Left lung (tissue), 10 donors: ENCODE measurements around the gene ASCC1. TPM values are rescaled to one million over a fixed set of nuclear protein-coding genes. Genes with fewer than 3 reads are reported as not detected.

ENCODE experiments used
- ATAC-seq: fragments of 200-7000 bp; cut with Tn5 transposase; one replicate; pipeline ENCODE4 v1.9.1; 2020; ENCODE audit warnings: moderate library complexity
- DNase-seq, 4 donors: peaks; one replicate each; pipeline ENCODE4 v3.0.0-alpha.2; 2013 to 2020
- H3K27ac ChIP-seq, 2 donors: fragments of 200-600 bp; sonication (generic) in 1 of 2; one replicate each; pipeline versions ENCODE4 v1.5.0 to v1.8.0; 2020 to 2021
- H3K27me3 ChIP-seq, 2 donors: fragments of 200-600 bp; sonication (generic) in 1 of 2; one replicate each; pipeline versions ENCODE4 v1.5.0 to v1.8.0; 2020 to 2021
- H3K36me3 ChIP-seq, 2 donors: fragments of 200-600 bp; sonication (generic) in 1 of 2; one replicate each; pipeline versions ENCODE4 v1.5.0 to v1.8.0; 2020 to 2021
- H3K4me1 ChIP-seq, 2 donors: fragments of 200-600 bp; one replicate each; pipeline ENCODE4 v1.8.0; 2021
- H3K4me3 ChIP-seq, 2 donors: fragments of 200-600 bp; sonication (generic) in 1 of 2; one replicate each; pipeline versions ENCODE4 v1.5.0 to v1.8.0; 2020 to 2021; ENCODE audit warnings: mild to moderate bottlenecking in 1 of 2
- H3K9me3 ChIP-seq, 2 donors: fragments of 200-600 bp; sonication (generic) in 1 of 2; one replicate each; pipeline versions ENCODE4 v1.5.0 to v1.8.0; 2020 to 2021
- CTCF ChIP-seq, 2 donors: fragments of 200-600 bp; sonication (generic) in 1 of 2; IDR thresholded peaks; one replicate each; pipeline versions ENCODE4 v1.5.0 to v1.8.0; 2021; ENCODE audit warnings: antibody characterized with exemption in 2 of 2
- intact Hi-C, 2 donors: fragments of 100-400 bp; cut with DNase I; formaldehyde crosslinking; loops; one replicate each; pipeline versions ENCODE4 v1.11.2 to v1.14.2; 2022
- polyA plus RNA-seq, 6 donors: library from polyadenylated mRNA; unstranded; fragments of 120-200 nt; gene quantifications; one replicate each; pipeline ENCODE4 v1.2.1, GENCODE V29; 2013; ENCODE audit not compliant: insufficient read length in 6 of 6
- total RNA-seq, 2 donors: library from RNA; stranded (reverse); fragmentation: NEBNext Ultra II Directional; extraction: Animal tissue kit (Norgen Biotek cat#: 25700); gene quantifications; one replicate each; pipeline ENCODE4 v1.2.1, GENCODE V29; 2021
- donor health status: DM: no; HTN: yes; CAD: no.
- donor health status: DM: no; HTN: no; CAD: no.

The ASCC1 gene
- total and polyA plus RNA-seq, 8 donors = 27.0 to 48.2 (median 37.4) TPM

GRCh38 chr10:72248468-72249151, 32.5 kb upstream of the ASCC1 start:
- DNase-seq (peak in 3 of 4 donors; percentile 66 to 82 (median 80)), ATAC-seq (peak; percentile 88)
- Histone ChIP-seq H3K27me3 (no peaks in the 10 kb centered on the region), H3K4me1 (peaks cover 47 to 94% of the 10 kb centered on the region in 2 donors), H3K9me3 (no peaks in the 10 kb centered on the region), H3K27ac (peak overlapping the region; percentile 89 to 90), H3K36me3 (no peaks in the 10 kb centered on the region), H3K4me3 (peak overlapping the region in 1 of 2 donors; percentile 8)
- TF ChIP-seq CTCF (IDR thresholded peaks at IDR 0.05) = no peak
- intact Hi-C loops = no loop called here

GRCh38 chr10:72245949-72246525, 30.0 kb upstream of the ASCC1 start:
- TF ChIP-seq CTCF (IDR thresholded peaks at IDR 0.05) = no peak
- no peaks in the 10 kb centered on the region for H3K27me3 ChIP-seq

GRCh38 chr10:72244573-72245038, 28.5 kb upstream of the ASCC1 start:
- no peaks in the 10 kb centered on the region for H3K36me3 ChIP-seq
- ATAC-seq = no peak
- H3K27ac ChIP-seq = peak overlapping the region; percentile 60 to 61
- no peak for TF ChIP-seq CTCF (IDR thresholded peaks at IDR 0.05)
- no peak for DNase-seq
- peaks cover 62 to 87% of the 10 kb centered on the region in 2 donors for H3K4me1 ChIP-seq
- intact Hi-C loops = no loop called here
- no peaks in the 10 kb centered on the region for H3K27me3 ChIP-seq
- H3K9me3 ChIP-seq = no peaks in the 10 kb centered on the region
- H3K4me3 ChIP-seq = no peak overlapping the region

More at GRCh38 chr10:72245949-72246525, 30.0 kb upstream of the ASCC1 start:
- Histone ChIP-seq H3K36me3 (no peaks in the 10 kb centered on the region), H3K4me3 (no peak overlapping the region), H3K4me1 (peaks cover 65 to 100% of the 10 kb centered on the region in 2 donors), H3K27ac (peak overlapping the region; percentile 60 to 90), H3K9me3 (no peaks in the 10 kb centered on the region)
- intact Hi-C loops = no loop called here
- no peak for ATAC-seq
- DNase-seq = no peak

GRCh38 chr10:72243822-72244437, 27.9 kb upstream of the ASCC1 start:
- no peaks in the 10 kb centered on the region for H3K36me3 ChIP-seq
- no peaks in the 10 kb centered on the region for H3K27me3 ChIP-seq
- H3K9me3 ChIP-seq = no peaks in the 10 kb centered on the region
- no peak overlapping the region for H3K4me3 ChIP-seq
- peak overlapping the region; percentile 60 to 61 for H3K27ac ChIP-seq
- intact Hi-C loops = no loop called here
- DNase-seq (peak in 3 of 4 donors; percentile 45 to 81 (median 71)), ATAC-seq (peak; percentile 40)
- TF ChIP-seq CTCF (IDR thresholded peaks at IDR 0.05) = peak in 1 of 2 donors; percentile 12
- H3K4me1 ChIP-seq = peaks cover 57 to 81% of the 10 kb centered on the region in 2 donors

GRCh38 chr10:72242675-72243074, 26.6 kb upstream of the ASCC1 start:
- H3K9me3 ChIP-seq = no peaks in the 10 kb centered on the region
- intact Hi-C loops = no loop called here
- DNase-seq = peak in 3 of 4 donors; percentile 31 to 71 (median 65)
- no peak overlapping the region for H3K4me3 ChIP-seq
- H3K36me3 ChIP-seq = peaks cover 0 to 8% of the 10 kb centered on the region in 2 donors
- no peaks in the 10 kb centered on the region for H3K27me3 ChIP-seq
- H3K27ac ChIP-seq = peak overlapping the region; percentile 60 to 61
- ATAC-seq = peak; percentile 56
- peaks cover 46 to 68% of the 10 kb centered on the region in 2 donors for H3K4me1 ChIP-seq
- TF ChIP-seq CTCF (IDR thresholded peaks at IDR 0.05) = no peak
